Cardiac muscle cell (in vitro differentiated cells and primary cell): ENCODE results near the gene COL6A2. TPM values are rescaled to one million over a fixed set of nuclear protein-coding genes. Genes with fewer than 3 reads are reported as not detected.
"Not testable (repeated sequence)": the region's sequence is repeated elsewhere in the genome, so short reads cannot be mapped to it uniquely, and the experiment has no call there.

ENCODE experiments used
- DNase-seq, 2 donors: peaks; one replicate each; pipeline versions ENCODE4 v3.0.0 to v3.0.0-alpha.2; 2010 to 2017; ENCODE audit warnings: low read depth in 1 of 2, low spot score in 1 of 2
- H3K27ac ChIP-seq: fragments of 200-600 bp; sonication (generic); 2 replicates; pipeline ENCODE4 v1.5.1; 2016
- H3K27me3 ChIP-seq: fragments of 200-600 bp; sonication (generic); 2 replicates; pipeline ENCODE4 v1.6.0; 2016; ENCODE audit warnings: control low read depth
- H3K36me3 ChIP-seq: fragments of 200-600 bp; sonication (generic); 2 replicates; pipeline ENCODE4 v1.5.1; 2016; ENCODE audit warnings: control low read depth
- H3K4me1 ChIP-seq: fragments of 200-600 bp; sonication (generic); 2 replicates; pipeline ENCODE4 v1.8.1; 2017; ENCODE audit warnings: low read depth, mild to moderate bottlenecking, mixed run types
- H3K4me3 ChIP-seq: fragments of 200-600 bp; sonication (generic); 2 replicates; pipeline ENCODE4 v1.5.1; 2016; ENCODE audit warnings: mild to moderate bottlenecking
- H3K9me3 ChIP-seq: fragments of 200-600 bp; sonication (generic); 2 replicates; pipeline ENCODE4 v1.5.1; 2017; ENCODE audit warnings: low read depth, mild to moderate bottlenecking, control low read depth
- CTCF ChIP-seq: IDR thresholded peaks from 2 replicates; pipeline ENCODE4 v1.5.1; 2012; ENCODE audit warnings: low read depth, mild to moderate bottlenecking, low read length
- polyA plus RNA-seq: library from polyadenylated mRNA; unstranded; fragments of >200 nt; fragmentation: Nextera tagmentation; extraction: Ambion mirVana; gene quantifications from 2 replicates; pipeline ENCODE4 v1.2.1, GENCODE V29; 2016
- total RNA-seq: library from RNA; depleted of rRNA; stranded (reverse); fragments of >200 nt; gene quantifications from 2 replicates; pipeline ENCODE4 v1.2.3, GENCODE V29; 2016

The COL6A2 gene
- total and polyA plus RNA-seq, 2 experiments from 2014 or later, result 153 to 260 TPM

- Histone ChIP-seq H3K9me3 (no peaks in the 10 kb centered on the region), H3K27ac (no peak overlapping the region), H3K4me1 (peaks cover 5% of the 10 kb centered on the region), H3K4me3 (no peak overlapping the region), H3K27me3 (peaks cover 11% of the 10 kb centered on the region), H3K36me3 (no peaks in the 10 kb centered on the region)
- TF ChIP-seq CTCF, result no peak
- no peak for DNase-seq
Observed at GRCh38 chr21:46145840-46146691, 48.2 kb downstream of the COL6A2 start.

GRCh38 chr21:46146856-46147255 lies 48.9 kb downstream of the COL6A2 start:
- Histone ChIP-seq H3K4me3 (no peak overlapping the region), H3K36me3 (no peaks in the 10 kb centered on the region), H3K27me3 (peaks cover 5% of the 10 kb centered on the region), H3K9me3 (no peaks in the 10 kb centered on the region), H3K4me1 (peaks cover 5% of the 10 kb centered on the region), H3K27ac (peak overlapping the region; percentile 50)
- no peak for DNase-seq
- TF ChIP-seq CTCF, result no peak

GRCh38 chr21:46147429-46147828 lies 49.5 kb downstream of the COL6A2 start:
- not testable (repeated sequence) for H3K9me3 ChIP-seq, H3K4me3 ChIP-seq, H3K36me3 ChIP-seq, H3K4me1 ChIP-seq, H3K27me3 ChIP-seq
- peak; percentile 69 for TF ChIP-seq CTCF
- peak; percentile 52 to 58 for DNase-seq
- H3K27ac ChIP-seq, result peak overlapping the region; percentile 50

- Histone ChIP-seq H3K4me3 (no peak overlapping the region), H3K4me1 (peaks cover 13% of the 10 kb centered on the region)
- DNase-seq, result no peak
Observed at GRCh38 chr21:46148106-46148505, 50.2 kb downstream of the COL6A2 start.

DNA sequence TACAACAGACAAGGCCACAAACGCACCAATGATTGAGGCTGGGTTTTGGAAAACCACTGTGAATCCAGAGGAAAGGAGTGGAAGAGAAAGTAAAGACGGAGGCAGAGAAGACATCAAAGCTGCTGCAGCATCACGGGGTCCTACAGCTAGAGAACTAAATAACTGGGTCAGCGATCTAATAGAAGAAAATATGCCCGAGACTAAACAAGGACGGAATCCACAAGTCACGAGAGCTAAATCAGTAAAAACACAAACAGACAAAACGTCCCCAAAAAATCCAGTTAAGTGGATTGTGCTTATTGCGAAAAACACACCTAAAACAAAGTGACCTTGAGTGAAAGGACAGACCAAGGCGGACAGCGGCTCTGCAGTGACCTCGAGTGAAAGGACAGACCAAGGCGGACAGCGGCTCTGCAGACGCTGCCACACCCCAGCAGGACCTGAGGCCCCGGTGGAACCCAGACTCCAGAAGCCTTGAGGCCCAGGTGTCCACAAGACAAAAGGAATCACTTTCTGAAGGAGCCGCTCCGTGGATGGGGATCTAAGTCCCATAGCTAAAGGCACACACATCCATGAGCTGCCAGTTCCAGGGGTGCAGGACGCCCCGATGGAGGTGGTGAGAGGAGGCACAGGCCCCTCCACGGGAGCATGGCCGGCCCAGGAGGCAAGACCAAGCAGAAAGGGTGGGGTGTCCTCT lies 51.4 kb downstream of the COL6A2 start:
- no peak overlapping the region for H3K27ac ChIP-seq
- TF ChIP-seq CTCF, result no peak
- H3K9me3 ChIP-seq, result no peaks in the 10 kb centered on the region
- H3K4me3 ChIP-seq, result no peak overlapping the region
- no peaks in the 10 kb centered on the region for H3K27me3 ChIP-seq
- no peak for DNase-seq
- no peaks in the 10 kb centered on the region for H3K36me3 ChIP-seq
- peaks cover 26% of the 10 kb centered on the region for H3K4me1 ChIP-seq

More at GRCh38 chr21:46148106-46148505, 50.2 kb downstream of the COL6A2 start:
- no peak for TF ChIP-seq CTCF
- no peaks in the 10 kb centered on the region for H3K36me3 ChIP-seq
- no peak overlapping the region for H3K27ac ChIP-seq
- no peaks in the 10 kb centered on the region for H3K27me3 ChIP-seq
- H3K9me3 ChIP-seq, result no peaks in the 10 kb centered on the region
